Gastroesophageal sphincter (tissue), 4 donors: ENCODE measurements around the gene ZNF644. TPM values are rescaled to one million over a fixed set of nuclear protein-coding genes. Genes with fewer than 3 reads are reported as not detected.
"Not testable (repeated sequence)": the region's sequence is repeated elsewhere in the genome, so short reads cannot be mapped to it uniquely, and the experiment has no call there.

Experiments used
- ATAC-seq: fragments of 150-250 bp; one replicate; pipeline ENCODE4 v1.9.1; 2016; ENCODE audit warnings: mild to moderate bottlenecking, moderate library complexity
- H3K27ac ChIP-seq, 4 donors: fragments of 200-600 bp; sonication (generic) in 3 of 4; 1 replicate in 3 of 4; 2 replicates in 1 of 4; pipeline ENCODE4 v1.5.1; 2016 to 2019
- H3K27me3 ChIP-seq: fragments of 200-600 bp; sonication (generic); one replicate; pipeline ENCODE4 v1.5.1; 2019
- H3K36me3 ChIP-seq, 2 donors: fragments of 200-600 bp; sonication (generic); one replicate each; pipeline ENCODE4 v1.5.1; 2019; ENCODE audit warnings: control low read depth in 1 of 2
- H3K4me1 ChIP-seq, 3 donors: fragments of 200-600 bp; sonication (generic); 1 replicate in 2 of 3; 2 replicates in 1 of 3; pipeline ENCODE4 v1.5.1; 2016 to 2019; ENCODE audit warnings: control low read depth in 2 of 3
- H3K4me3 ChIP-seq, 2 donors: fragments of 200-600 bp; sonication (generic); one replicate each; pipeline ENCODE4 v1.5.1; 2019; ENCODE audit warnings: mild to moderate bottlenecking in 1 of 2, moderate library complexity in 1 of 2
- H3K9me3 ChIP-seq, 3 donors: fragments of 200-600 bp; sonication (generic); one replicate each; pipeline ENCODE4 v1.5.1; 2017 to 2019; ENCODE audit warnings: control low read depth in 2 of 3
- CTCF ChIP-seq, 4 experiments: fragments of 200-600 bp in 2 of 4; fragments of 450-650 bp in 2 of 4; sonication (generic) in 1 of 4; IDR thresholded peaks; one replicate each; pipeline ENCODE4 v1.5.1; 2017 to 2019; ENCODE audit warnings: antibody characterized with exemption in 4 of 4, mild to moderate bottlenecking in 2 of 4, moderate library complexity in 2 of 4
- EP300 ChIP-seq: sonication (generic); formaldehyde crosslinking; IDR thresholded peaks from one replicate; pipeline ENCODE4 v1.6.1; 2017; ENCODE audit warnings: antibody characterized with exemption, mild to moderate bottlenecking
- POLR2A ChIP-seq, 2 donors: fragments of 450-650 bp; IDR thresholded peaks; one replicate each; pipeline ENCODE4 v1.6.1; 2017; ENCODE audit warnings: antibody characterized with exemption in 2 of 2, mild to moderate bottlenecking in 2 of 2, moderate library complexity in 1 of 2
- POLR2AphosphoS5 ChIP-seq: sonication (generic); formaldehyde crosslinking; IDR thresholded peaks from one replicate; pipeline ENCODE4 v1.6.1; 2017; ENCODE audit warnings: antibody characterized with exemption
- WGBS, 2 donors: methylation state at CpG; one replicate each; pipeline ENCODE4 v1.1.5; 2018; ENCODE audit warnings: low coverage in 1 of 2; 5-methylcytosine and 5-hydroxymethylcytosine counted together
- total RNA-seq, 4 donors: library from RNA; depleted of rRNA; stranded (reverse); fragments of >200 nt; gene quantifications; one replicate each; pipeline ENCODE4 v1.1.0, GENCODE V29; 2016

ZNF644 gene
- total RNA-seq, 4 donors from 2014 or later: 40.2 to 83.3 (median 53.8) TPM

- TF ChIP-seq POLR2A (IDR thresholded peaks at IDR 0.05): no peak
- no peak for TF ChIP-seq POLR2AphosphoS5
- no peak for TF ChIP-seq CTCF (IDR thresholded peaks at IDR 0.05)
- peaks cover 0 to 17% of the 10 kb centered on the region in 2 donors for H3K36me3 ChIP-seq
- H3K27me3 ChIP-seq: no peaks in the 10 kb centered on the region
- no peaks in the 10 kb centered on the region for H3K9me3 ChIP-seq
- H3K4me3 ChIP-seq: no peak overlapping the region
- no peak overlapping the region for H3K27ac ChIP-seq
- no peak for ATAC-seq
- H3K4me1 ChIP-seq: peaks cover 0 to 26% (median 0%) of the 10 kb centered on the region in 3 donors
- 92 to 95% methylated on average over 3 to 4 of the region's 4 CpGs for WGBS, 2 donors
These were observed 77.9 kb downstream of the ZNF644 start for GRCh38 chr1:90943966-90944365.

GRCh38 chr1:90940746-90941145, 81.1 kb downstream of the ZNF644 start:
- no peaks in the 10 kb centered on the region for H3K9me3 ChIP-seq
- TF ChIP-seq EP300 (no peak), POLR2A (IDR thresholded peaks at IDR 0.05) (no peak), POLR2AphosphoS5 (no peak), CTCF (IDR thresholded peaks at IDR 0.05) (no peak)
- peaks cover 0 to 17% of the 10 kb centered on the region in 2 donors for H3K36me3 ChIP-seq
- ATAC-seq: no peak
- H3K4me1 ChIP-seq: peaks cover 0 to 21% (median 0%) of the 10 kb centered on the region in 3 donors
- WGBS, 2 donors: 78 to 100% methylated on average over 2 of the region's 2 CpGs
- H3K4me3 ChIP-seq: no peak overlapping the region
- H3K27ac ChIP-seq: no peak overlapping the region
- H3K27me3 ChIP-seq: no peaks in the 10 kb centered on the region

- ATAC-seq: no peak
- Histone ChIP-seq H3K4me3 (no peak overlapping the region), H3K4me1 (peaks cover 0 to 17% (median 0%) of the 10 kb centered on the region in 3 donors), H3K36me3 (peaks cover 0 to 34% of the 10 kb centered on the region in 2 donors), H3K27ac (no peak overlapping the region), H3K27me3 (no peaks in the 10 kb centered on the region), H3K9me3 (no peaks in the 10 kb centered on the region)
- TF ChIP-seq POLR2AphosphoS5: no peak
- WGBS, 2 donors: 100% methylated on average over 1 of the region's 1 CpG; no CpG with 5 or more reads in 1 of the 2 donors
These were observed 85.1 kb downstream of the ZNF644 start for GRCh38 chr1:90936731-90937130.

- no peak for TF ChIP-seq EP300
- no peak for TF ChIP-seq CTCF (IDR thresholded peaks at IDR 0.05)
- TF ChIP-seq POLR2AphosphoS5: no peak
- TF ChIP-seq POLR2A (IDR thresholded peaks at IDR 0.05): no peak
- H3K27me3 ChIP-seq: no peaks in the 10 kb centered on the region
- 85 to 90% methylated on average over 4 of the region's 4 CpGs for WGBS, 2 donors
- H3K27ac ChIP-seq: no peak overlapping the region
- no peak overlapping the region for H3K4me3 ChIP-seq
- H3K36me3 ChIP-seq: peaks cover 0 to 33% of the 10 kb centered on the region in 2 donors
- H3K9me3 ChIP-seq: no peaks in the 10 kb centered on the region
- H3K4me1 ChIP-seq: peaks cover 0 to 17% (median 0%) of the 10 kb centered on the region in 3 donors
- ATAC-seq: no peak
These were observed 85.8 kb downstream of the ZNF644 start for GRCh38 chr1:90936061-90936460.

- not testable (repeated sequence) for ATAC-seq, H3K9me3 ChIP-seq, H3K36me3 ChIP-seq, H3K27me3 ChIP-seq, H3K27ac ChIP-seq, H3K4me3 ChIP-seq
- H3K4me1 ChIP-seq: peaks cover 2 to 27% (median 10%) of the 10 kb centered on the region in 3 donors
- WGBS, 2 donors: 97% methylated on average over 7 of the region's 8 CpGs; no CpG with 5 or more reads in 1 of the 2 donors
These were observed 93.6 kb downstream of the ZNF644 start for GRCh38 chr1:90928231-90928630.

- not testable (repeated sequence) for ATAC-seq, H3K27me3 ChIP-seq, H3K9me3 ChIP-seq, H3K36me3 ChIP-seq, H3K4me3 ChIP-seq, H3K27ac ChIP-seq
- WGBS, 2 donors: 100% methylated on average over 1 to 5 of the region's 5 CpGs
- peaks cover 3 to 30% (median 14%) of the 10 kb centered on the region in 3 donors for H3K4me1 ChIP-seq
These were observed 94.2 kb downstream of the ZNF644 start for GRCh38 chr1:90927674-90928073.
